Mucosa of descending colon (tissue), 3 donors: ENCODE data around the gene CLEC16A. TPM values are rescaled to one million over a fixed set of nuclear protein-coding genes. Genes with fewer than 3 reads are reported as not detected.

Experiments used
- ATAC-seq: fragments of 200-7000 bp; cut with Tn5 transposase; one replicate; pipeline ENCODE4 v1.9.1; 2020; ENCODE audit warnings: mild to moderate bottlenecking, moderate library complexity
- DNase-seq, 3 donors: peaks; one replicate each; pipeline ENCODE4 v3.0.0-alpha.2; 2020
- H3K36me3 ChIP-seq: fragments of 200-600 bp; one replicate; pipeline ENCODE4 v1.8.0; 2021; ENCODE audit warnings: low read depth, mild to moderate bottlenecking
- H3K4me1 ChIP-seq: fragments of 200-600 bp; one replicate; pipeline ENCODE4 v1.8.0; 2021; ENCODE audit warnings: low read depth, mild to moderate bottlenecking
- H3K4me3 ChIP-seq: fragments of 200-600 bp; one replicate; pipeline ENCODE4 v1.8.0; 2021; ENCODE audit warnings: mild to moderate bottlenecking
- H3K9me3 ChIP-seq: fragments of 200-600 bp; one replicate; pipeline ENCODE4 v1.8.0; 2021; ENCODE audit warnings: mild to moderate bottlenecking
- CTCF ChIP-seq: fragments of 200-600 bp; IDR thresholded peaks from one replicate; pipeline ENCODE4 v1.8.0; 2022; ENCODE audit warnings: antibody characterized with exemption, mild to moderate bottlenecking
- intact Hi-C, 2 donors: fragments of 100-400 bp; cut with DNase I in 1 of 2; cut with micrococcal nuclease in 1 of 2; formaldehyde crosslinking; loops; one replicate each; pipeline versions ENCODE4 v1.11.0 to v1.11.1; 2022; cut with DNase I, micrococcal nuclease
- total RNA-seq, 3 donors: library from RNA; stranded (reverse); fragmentation: NEBNext Ultra II Directional in 2 of 3; extraction: Animal tissue kit (Norgen Biotek cat#: 25700) in 2 of 3; gene quantifications; one replicate each; pipeline versions ENCODE4 v1.2.1 to v1.2.4, GENCODE V29; 2021 to 2023
- donor health status: DM: no; HTN: no; CAD: no; lungs with moderate emphysema.
- donor health status: DM: no; HTN: no; CAD: no.
- donor health status: DM: no; HTN: yes; CAD: no.

CLEC16A gene
- total RNA-seq, 3 donors from 2014 or later, result 30.3 to 38.1 (median 37.1) TPM

GRCh38 chr16:11014136-11014535 lies 69.8 kb downstream of the CLEC16A start:
- ATAC-seq (no peak), DNase-seq (no peak)
- TF ChIP-seq CTCF, result no peak
- Histone ChIP-seq H3K4me1 (peaks cover 4% of the 10 kb centered on the region), H3K9me3 (no peaks in the 10 kb centered on the region), H3K4me3 (no peak overlapping the region), H3K36me3 (no peaks in the 10 kb centered on the region)
- intact Hi-C loops, result no loop called here

GRCh38 chr16:11015076-11015475 lies 70.7 kb downstream of the CLEC16A start:
- no peak for TF ChIP-seq CTCF
- H3K9me3 ChIP-seq, result no peaks in the 10 kb centered on the region
- intact Hi-C loops, result no loop called here
- no peak overlapping the region for H3K4me3 ChIP-seq
- no peak for DNase-seq
- no peak for ATAC-seq
- H3K36me3 ChIP-seq, result no peaks in the 10 kb centered on the region
- peaks cover 4% of the 10 kb centered on the region for H3K4me1 ChIP-seq

GRCh38 chr16:11015607-11016006 lies 71.2 kb downstream of the CLEC16A start:
- H3K4me1 ChIP-seq, result peaks cover 4% of the 10 kb centered on the region
- DNase-seq (no peak), ATAC-seq (no peak)
- H3K4me3 ChIP-seq, result no peak overlapping the region
- no peaks in the 10 kb centered on the region for H3K36me3 ChIP-seq
- intact Hi-C loops, result no loop called here
- H3K9me3 ChIP-seq, result no peaks in the 10 kb centered on the region
- no peak for TF ChIP-seq CTCF

- H3K9me3 ChIP-seq, result no peaks in the 10 kb centered on the region
- intact Hi-C loops, result no loop called here
- H3K4me3 ChIP-seq, result no peak overlapping the region
- peaks cover 4% of the 10 kb centered on the region for H3K4me1 ChIP-seq
- TF ChIP-seq CTCF, result no peak
- DNase-seq (peak in 1 of 3 donors; percentile 23), ATAC-seq (peak; percentile 71)
- no peaks in the 10 kb centered on the region for H3K36me3 ChIP-seq
These were observed 72.2 kb downstream of the CLEC16A start for GRCh38 chr16:11016524-11016988.

GRCh38 chr16:11016993-11017392 lies 72.6 kb downstream of the CLEC16A start:
- intact Hi-C loops, result no loop called here
- Histone ChIP-seq H3K9me3 (no peaks in the 10 kb centered on the region), H3K36me3 (no peaks in the 10 kb centered on the region), H3K4me1 (peaks cover 4% of the 10 kb centered on the region), H3K4me3 (no peak overlapping the region)
- no peak for TF ChIP-seq CTCF
- ATAC-seq (peak; percentile 92), DNase-seq (peak; percentile 67 to 89 (median 83))

- intact Hi-C loops, result no loop called here
- no peaks in the 10 kb centered on the region for H3K36me3 ChIP-seq
- no peak for DNase-seq
- no peaks in the 10 kb centered on the region for H3K9me3 ChIP-seq
- TF ChIP-seq CTCF, result no peak
- H3K4me1 ChIP-seq, result peaks cover 4% of the 10 kb centered on the region
- ATAC-seq, result no peak
- no peak overlapping the region for H3K4me3 ChIP-seq
These were observed 73.1 kb downstream of the CLEC16A start for GRCh38 chr16:11017499-11017898.
